ENCODE data around the gene HOXC13. TPM values are rescaled to one million over a fixed set of nuclear protein-coding genes. Genes with fewer than 3 reads are reported as not detected.

The HOXC13 gene
- total and polyA plus RNA-seq, 2 of the 13 experiments (the other 11 are each of a cell fraction or from before 2014, with no cell fraction given), result 0.07 TPM; not detected in 1

DNA sequence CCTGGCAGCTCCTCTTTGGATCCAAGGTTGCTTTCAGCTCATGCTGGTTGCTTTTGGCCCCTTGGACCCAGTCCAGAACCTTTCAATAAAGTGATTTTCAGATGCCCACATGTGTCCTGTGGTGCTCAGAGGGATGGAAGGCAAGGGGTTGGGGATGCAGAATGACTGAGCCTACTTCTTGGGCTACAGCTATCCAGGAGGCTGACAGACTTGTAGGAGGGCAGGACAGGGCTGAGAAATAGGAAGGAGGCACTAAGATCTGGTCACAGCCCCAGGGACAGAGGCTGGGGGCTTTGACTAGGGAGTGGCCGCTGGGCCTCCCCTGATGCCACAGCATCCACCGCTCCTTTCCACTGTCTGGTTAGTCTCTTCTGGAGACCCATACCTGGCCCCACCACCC, 33.1 kb downstream of the HOXC13 start:
- Histone ChIP-seq H3K4me3 (replicated peaks in 1 of 3; ENCODE audit: insufficient read depth in 1 of 3, low read depth in 2 of 3, low read length in 3 of 3) (no peak overlapping the region), H3K36me3 (replicated peaks in 1 of 2; ENCODE audit: control insufficient read depth in 1 of 2, insufficient read depth in 2 of 2, low read length in 2 of 2) (no peaks in the 10 kb centered on the region), H3K4me2 (ENCODE audit: low read depth, low read length) (no peak overlapping the region), H2AFZ (ENCODE audit: low read length) (no peak overlapping the region), H3K4me1 (ENCODE audit: insufficient read depth, low read length) (peaks cover 12% of the 10 kb centered on the region; the same call in 1 of the 2 replicates), H3K27me3 (ENCODE audit: control insufficient read depth in 1 of 2, insufficient read depth in 2 of 2, low read length in 2 of 2) (peaks cover 14 to 95% of the 10 kb centered on the region in 2 experiments), H4K20me1 (ENCODE audit: insufficient read depth, low read length) (0 out of 2 replicates have a peak, but pooled peaks cover 2% of the 10 kb centered on the region), H3K9me3 (ENCODE audit: low read length) (no peaks in the 10 kb centered on the region), H3K9ac (ENCODE audit: insufficient read depth, low read depth, low read length) (no peak overlapping the region), H3K27ac (ENCODE audit: extremely low read length, insufficient read depth, low read length) (no peak overlapping the region), H3K79me2 (ENCODE audit: insufficient read depth, low read length) (no peaks in the 10 kb centered on the region)
- TF ChIP-seq, protein P1, sequence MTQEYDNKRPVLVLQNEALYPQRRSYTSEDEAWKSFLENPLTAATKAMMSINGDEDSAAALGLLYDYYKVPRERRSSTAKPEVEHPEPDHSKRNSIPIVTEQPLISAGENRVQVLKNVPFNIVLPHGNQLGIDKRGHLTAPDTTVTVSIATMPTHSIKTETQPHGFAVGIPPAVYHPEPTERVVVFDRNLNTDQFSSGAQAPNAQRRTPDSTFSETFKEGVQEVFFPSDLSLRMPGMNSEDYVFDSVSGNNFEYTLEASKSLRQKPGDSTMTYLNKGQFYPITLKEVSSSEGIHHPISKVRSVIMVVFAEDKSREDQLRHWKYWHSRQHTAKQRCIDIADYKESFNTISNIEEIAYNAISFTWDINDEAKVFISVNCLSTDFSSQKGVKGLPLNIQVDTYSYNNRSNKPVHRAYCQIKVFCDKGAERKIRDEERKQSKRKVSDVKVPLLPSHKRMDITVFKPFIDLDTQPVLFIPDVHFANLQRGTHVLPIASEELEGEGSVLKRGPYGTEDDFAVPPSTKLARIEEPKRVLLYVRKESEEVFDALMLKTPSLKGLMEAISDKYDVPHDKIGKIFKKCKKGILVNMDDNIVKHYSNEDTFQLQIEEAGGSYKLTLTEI (CRISPR knock-in tag; conservative IDR thresholded peaks at IDR 0.05), result no peak
- no peak for ATAC-seq
- in situ Hi-C loops (cut with HindIII; ENCODE audit: extremely low pct_ligation_motif_present, low pct_unique_long_range_greater_than_20kb) (no loop called here), intact Hi-C loops (cut with micrococcal nuclease; ENCODE audit: unreplicated experiment) (no loop called here)
- POLR2A ChIA-PET, result no interaction called here
- DNase-seq (ENCODE audit: low spot score), result no peak
- WGBS (ENCODE audit: low lambda C conversion rate), result no CpG with 5 or more reads among the region's 2 CpGs
- no peak for FAIRE-seq
- CTCF ChIA-PET (ENCODE audit: low intra/inter-chr PET ratio, low total read pairs), result no interaction called here
- no TSS peak for BruUV-seq (replicated peaks)

DNA sequence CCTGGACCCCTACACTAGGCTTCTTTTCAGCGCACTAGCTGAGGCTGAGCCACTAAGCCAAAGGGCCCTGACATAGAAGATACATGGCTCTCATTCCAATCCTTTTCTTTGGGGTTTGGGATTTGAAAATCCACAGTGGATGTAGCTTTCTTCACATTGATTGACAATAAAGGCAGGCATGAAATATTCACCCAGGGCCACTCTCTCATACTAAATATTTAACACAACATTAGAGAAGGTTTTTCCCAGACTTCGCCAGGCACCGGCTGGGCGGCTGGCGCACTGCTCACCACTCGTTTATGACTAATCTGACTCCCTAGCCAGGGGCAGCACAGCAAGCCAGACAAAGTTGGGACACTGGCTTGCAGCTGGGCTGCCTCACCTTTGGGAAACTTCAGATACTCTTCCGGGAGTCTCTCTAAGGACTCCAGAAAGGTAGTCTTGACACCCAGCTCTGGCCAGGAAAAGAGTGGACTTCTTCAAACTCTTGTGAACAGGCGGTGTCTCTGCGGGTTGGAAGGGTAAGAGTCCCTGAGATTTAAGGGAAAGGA, 33.6 kb downstream of the HOXC13 start:
- 62% methylated on average over 9 of the region's 9 CpGs for WGBS (ENCODE audit: low lambda C conversion rate)

More for the DNA sequence above, 33.6 kb downstream of the HOXC13 start:
- Histone ChIP-seq H4K20me1 (ENCODE audit: insufficient read depth, low read length) (no peaks in the 10 kb centered on the region), H3K36me3 (replicated peaks in 1 of 2; ENCODE audit: control insufficient read depth in 1 of 2, insufficient read depth in 2 of 2, low read length in 2 of 2) (no peaks in the 10 kb centered on the region), H3K9me3 (ENCODE audit: low read length) (no peaks in the 10 kb centered on the region), H3K27ac (ENCODE audit: extremely low read length, insufficient read depth, low read length) (no peak overlapping the region), H3K27me3 (ENCODE audit: control insufficient read depth in 1 of 2, insufficient read depth in 2 of 2, low read length in 2 of 2) (peaks cover 14 to 95% of the 10 kb centered on the region in 2 experiments), H3K9ac (ENCODE audit: insufficient read depth, low read depth, low read length) (no peak overlapping the region), H3K4me1 (ENCODE audit: insufficient read depth, low read length) (peaks cover 14% of the 10 kb centered on the region), H3K4me3 (replicated peaks in 1 of 3; ENCODE audit: insufficient read depth in 1 of 3, low read depth in 2 of 3, low read length in 3 of 3) (no peak overlapping the region), H2AFZ (ENCODE audit: low read length) (no peak overlapping the region), H3K79me2 (ENCODE audit: insufficient read depth, low read length) (no peaks in the 10 kb centered on the region), H3K4me2 (ENCODE audit: low read depth, low read length) (no peak overlapping the region)
- ATAC-seq, result no peak
- intact Hi-C loops (cut with micrococcal nuclease; ENCODE audit: unreplicated experiment), result no loop called here
- ChIA-PET POLR2A (no interaction called here), CTCF (ENCODE audit: low intra/inter-chr PET ratio, low total read pairs) (no interaction called here)
- no peak for TF ChIP-seq ZNF24 (IDR thresholded peaks at IDR 0.05)
- no peak for TF ChIP-seq ZFP90 (CRISPR knock-in tag; IDR thresholded peaks at IDR 0.05; ENCODE audit: borderline replicate concordance)
- no peak for TF ChIP-seq ZNF460 (CRISPR knock-in tag; IDR thresholded peaks at IDR 0.05; ENCODE audit: borderline replicate concordance)
- TF ChIP-seq ZNF564 (CRISPR knock-in tag; IDR thresholded peaks at IDR 0.05), result no peak
- no peak for TF ChIP-seq ZNF788 (CRISPR knock-in tag; IDR thresholded peaks at IDR 0.05; ENCODE audit: borderline replicate concordance)
- TF ChIP-seq ZNF775 (CRISPR knock-in tag; IDR thresholded peaks at IDR 0.05; ENCODE audit: borderline replicate concordance), result no peak
- no peak for TF ChIP-seq ZNF549 (CRISPR knock-in tag; IDR thresholded peaks at IDR 0.05)
- TF ChIP-seq, protein P2, sequence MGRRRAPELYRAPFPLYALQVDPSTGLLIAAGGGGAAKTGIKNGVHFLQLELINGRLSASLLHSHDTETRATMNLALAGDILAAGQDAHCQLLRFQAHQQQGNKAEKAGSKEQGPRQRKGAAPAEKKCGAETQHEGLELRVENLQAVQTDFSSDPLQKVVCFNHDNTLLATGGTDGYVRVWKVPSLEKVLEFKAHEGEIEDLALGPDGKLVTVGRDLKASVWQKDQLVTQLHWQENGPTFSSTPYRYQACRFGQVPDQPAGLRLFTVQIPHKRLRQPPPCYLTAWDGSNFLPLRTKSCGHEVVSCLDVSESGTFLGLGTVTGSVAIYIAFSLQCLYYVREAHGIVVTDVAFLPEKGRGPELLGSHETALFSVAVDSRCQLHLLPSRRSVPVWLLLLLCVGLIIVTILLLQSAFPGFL (CRISPR knock-in tag; IDR thresholded peaks at IDR 0.05), result no peak
- no peak for TF ChIP-seq GLI4 (CRISPR knock-in tag; IDR thresholded peaks at IDR 0.05; ENCODE audit: borderline replicate concordance)
- no peak for TF ChIP-seq SALL2 (CRISPR knock-in tag; IDR thresholded peaks at IDR 0.05)
- no peak for TF ChIP-seq RXRA (CRISPR knock-in tag; IDR thresholded peaks at IDR 0.05)
- TF ChIP-seq, protein P3, sequence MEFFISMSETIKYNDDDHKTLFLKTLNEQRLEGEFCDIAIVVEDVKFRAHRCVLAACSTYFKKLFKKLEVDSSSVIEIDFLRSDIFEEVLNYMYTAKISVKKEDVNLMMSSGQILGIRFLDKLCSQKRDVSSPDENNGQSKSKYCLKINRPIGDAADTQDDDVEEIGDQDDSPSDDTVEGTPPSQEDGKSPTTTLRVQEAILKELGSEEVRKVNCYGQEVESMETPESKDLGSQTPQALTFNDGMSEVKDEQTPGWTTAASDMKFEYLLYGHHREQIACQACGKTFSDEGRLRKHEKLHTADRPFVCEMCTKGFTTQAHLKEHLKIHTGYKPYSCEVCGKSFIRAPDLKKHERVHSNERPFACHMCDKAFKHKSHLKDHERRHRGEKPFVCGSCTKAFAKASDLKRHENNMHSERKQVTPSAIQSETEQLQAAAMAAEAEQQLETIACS (CRISPR knock-in tag; IDR thresholded peaks at IDR 0.05), result no peak
- no peak for TF ChIP-seq TOE1 (CRISPR knock-in tag; IDR thresholded peaks at IDR 0.05)
- no peak for TF ChIP-seq REL (CRISPR knock-in tag; conservative IDR thresholded peaks at IDR 0.05)
- DNase-seq (ENCODE audit: low spot score), result no peak
- BruUV-seq (replicated peaks), result no TSS peak
- in situ Hi-C loops (cut with HindIII; ENCODE audit: extremely low pct_ligation_motif_present, low pct_unique_long_range_greater_than_20kb), result no loop called here
- no peak for FAIRE-seq

Data from HepG2 (cell line).